ENCODE data around the gene MYO9B. TPM values are rescaled to one million over a fixed set of nuclear protein-coding genes. Genes with fewer than 3 reads are reported as not detected.

The MYO9B gene
- total and polyA plus RNA-seq, 2 of the 13 experiments (the other 11 are each of a cell fraction or from before 2014, with no cell fraction given), result 18.0 to 18.3 TPM

DNA sequence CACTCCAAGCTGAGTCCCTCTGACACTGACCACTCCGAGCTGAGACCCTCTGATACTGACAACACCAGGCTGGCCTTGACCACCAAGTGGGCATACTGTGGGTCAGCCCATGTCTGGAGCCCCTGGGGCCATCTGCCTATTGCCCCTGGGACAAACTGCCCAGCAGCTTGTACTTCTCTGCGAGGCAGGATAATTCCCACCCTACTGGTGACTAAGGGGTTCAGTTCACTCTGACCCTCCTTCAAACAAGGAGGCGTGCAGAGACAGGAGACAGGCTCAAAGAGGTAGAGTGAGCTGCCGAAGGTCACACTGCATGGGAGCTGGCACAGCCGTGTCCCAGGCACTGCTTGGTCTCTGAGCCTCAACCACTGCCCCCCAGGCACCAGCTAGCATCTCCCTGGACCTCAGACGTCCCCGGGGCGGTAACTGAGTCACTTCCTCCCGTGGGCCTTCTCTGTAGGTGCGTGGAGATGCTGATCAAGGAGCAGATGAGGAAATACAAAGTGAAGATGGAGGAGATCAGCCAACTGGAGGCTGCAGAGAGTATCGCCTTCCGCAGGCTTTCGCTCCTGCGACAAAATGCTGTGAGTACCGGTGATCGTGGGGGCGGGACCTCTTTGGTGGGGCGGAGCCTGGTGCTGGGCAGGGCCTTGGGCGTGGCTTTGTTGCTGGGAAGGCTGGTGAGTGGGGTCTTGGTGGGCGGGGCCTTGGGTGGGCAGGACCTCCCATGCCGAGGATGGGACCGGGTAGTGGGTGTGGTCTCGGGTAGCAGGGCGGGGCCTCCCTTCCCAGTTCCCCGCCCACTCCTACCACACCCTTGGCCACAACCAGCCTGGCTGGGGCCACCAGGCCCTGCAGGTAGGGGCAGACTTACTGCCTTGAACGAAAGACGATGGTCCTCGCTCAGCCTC, 133.8 kb downstream of the MYO9B start (continued):
- TF ChIP-seq AGO2 (optimal IDR thresholded peaks at IDR 0.05; ENCODE audit: low read depth, low read length), result peak; percentile 48

DNA sequence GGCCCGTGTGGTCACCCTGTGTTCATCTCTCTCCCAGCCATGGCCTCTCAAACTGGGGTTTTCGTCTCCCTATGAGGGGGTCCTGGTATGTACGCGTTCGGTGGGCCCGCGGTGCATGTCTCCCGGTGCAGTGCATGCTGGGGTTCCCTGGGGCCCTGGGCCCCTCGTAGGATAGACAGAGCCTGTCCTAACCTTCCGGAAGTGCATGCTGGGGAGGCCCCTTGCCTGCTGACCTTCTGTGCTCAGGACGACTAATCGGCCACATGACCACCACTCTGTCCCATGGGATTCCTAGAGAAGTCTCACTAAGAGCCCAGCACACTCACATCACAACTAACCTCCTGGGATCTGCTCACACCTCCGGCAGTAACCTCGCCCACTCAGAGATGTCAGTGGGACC, 134.7 kb downstream of the MYO9B start:
- Histone ChIP-seq H3K9ac (ENCODE audit: insufficient read depth, low read depth, low read length) (no peak overlapping the region), H2AFZ (ENCODE audit: low read length) (no peak overlapping the region), H3K79me2 (ENCODE audit: insufficient read depth, low read length) (no peaks in the 10 kb centered on the region), H3K27me3 (ENCODE audit: control insufficient read depth in 1 of 2, insufficient read depth in 2 of 2, low read length in 2 of 2) (no peaks in the 10 kb centered on the region; a peak in 1 of 5 replicates), H3K9me3 (ENCODE audit: low read length) (no peaks in the 10 kb centered on the region), H4K20me1 (ENCODE audit: insufficient read depth, low read length) (no peaks in the 10 kb centered on the region), H3K4me1 (ENCODE audit: insufficient read depth, low read length) (peaks cover 17% of the 10 kb centered on the region), H3K36me3 (replicated peaks in 1 of 2; ENCODE audit: control insufficient read depth in 1 of 2, insufficient read depth in 2 of 2, low read length in 2 of 2) (peaks cover 2 to 9% of the 10 kb centered on the region in 2 experiments; a peak in 3 of 5 replicates), H3K27ac (ENCODE audit: extremely low read length, insufficient read depth, low read length) (no peak overlapping the region), H3K4me2 (ENCODE audit: low read depth, low read length) (no peak overlapping the region), H3K4me3 (replicated peaks in 1 of 3; ENCODE audit: insufficient read depth in 1 of 3, low read depth in 2 of 3, low read length in 3 of 3) (no peak overlapping the region)
- BruUV-seq (replicated peaks), result no TSS peak
- ChIA-PET POLR2A (no interaction called here), CTCF (ENCODE audit: low intra/inter-chr PET ratio, low total read pairs) (no interaction called here)
- no peak for FAIRE-seq
- in situ Hi-C loops (cut with HindIII; ENCODE audit: extremely low pct_ligation_motif_present, low pct_unique_long_range_greater_than_20kb), result no loop called here
- no peak for ATAC-seq
- no peak for DNase-seq (ENCODE audit: low spot score)
- WGBS (ENCODE audit: low lambda C conversion rate), result 97% methylated on average over 3 of the region's 14 CpGs
- no peak for TF ChIP-seq ZBTB8A (CRISPR knock-in tag; IDR thresholded peaks at IDR 0.05; ENCODE audit: borderline replicate concordance, low read depth)
- no peak for TF ChIP-seq ATF3 (CRISPR knock-in tag; IDR thresholded peaks at IDR 0.05)
- intact Hi-C loops (cut with micrococcal nuclease; ENCODE audit: unreplicated experiment), result no loop called here
